K562 (cell line): ENCODE results near the gene PPARGC1A. TPM values are rescaled to one million over a fixed set of nuclear protein-coding genes. Genes with fewer than 3 reads are reported as not detected.

Experiments used
- ATAC-seq: fragments of 200-7000 bp; cut with Tn5 transposase; 3 replicates; pipeline ENCODE4 v1.9.1; 2020; ENCODE audit warnings: moderate library complexity
- BruUV-seq: library from RNA; stranded (reverse); fragments of 400-500 nt; replicated peaks from 2 replicates; lab custom pipeline; 2021; lab: Mats Ljungman, UMichigan
- CTCF ChIA-PET: fragments of 300-600 bp; formaldehyde crosslinking; extraction: SDS; loops from one replicate; lab custom pipeline; 2021; ENCODE audit warnings: low intra/inter-chr PET ratio; lab: Yijun Ruan, JAX
- POLR2A ChIA-PET: fragments of 300-600, 350-650 bp; sonication (Branson Sonifier 250); formaldehyde crosslinking; extraction: SDS; loops from one replicate; lab custom pipeline; 2021; ENCODE audit warnings: antibody characterized with exemption, inconsistent platforms; lab: Yijun Ruan, JAX
- DNase-seq, 4 experiments: peaks; one replicate each; pipeline versions ENCODE4 v3.0.0 to v3.0.0-alpha.2; 2011 to 2018; ENCODE audit warnings: low spot score in 3 of 4, mixed read lengths in 3 of 4; ENCODE audit errors: extremely low read depth in 1 of 4
- FAIRE-seq: peaks from 2 replicates; lab custom pipeline; 2011; peaks lifted over from hg19 to GRCh38; lab: Jason Lieb, UNC
- H2AFZ ChIP-seq: 2 replicates; pipeline ENCODE4 v1.6.0; 2011; ENCODE audit warnings: low read depth, low read length, control low read depth, inconsistent platforms
- H3K27ac ChIP-seq: fragments of 200-600 bp; 3 replicates; pipeline ENCODE4 v1.8.0; 2011; ENCODE audit warnings: low read depth, mild to moderate bottlenecking, control low read depth, inconsistent platforms, low read length, moderate library complexity, mixed read lengths; ENCODE audit errors: extremely low read depth
- H3K27me3 ChIP-seq, 2 experiments: fragments of 300-600 bp in 1 of 2; 2 replicates in 1 of 2; 3 replicates in 1 of 2; pipeline versions ENCODE4 v1.6.0 to v1.8.0; 2011; ENCODE audit warnings: inconsistent platforms in 2 of 2, low read length in 2 of 2, mild to moderate bottlenecking in 1 of 2, mixed read lengths in 1 of 2, moderate library complexity in 1 of 2; ENCODE audit not compliant: control insufficient read depth in 2 of 2, insufficient read depth in 2 of 2
- H3K36me3 ChIP-seq: fragments of 300-600 bp; 3 replicates; pipeline ENCODE4 v1.8.0; 2011; ENCODE audit warnings: mild to moderate bottlenecking, low read length, inconsistent platforms; ENCODE audit not compliant: control insufficient read depth, insufficient read depth
- H3K4me1 ChIP-seq, 2 experiments: fragments of 200-600 bp in 1 of 2; replicated peaks in 1 of 2; 2 replicates in 1 of 2; 3 replicates in 1 of 2; pipeline versions ENCODE4 v1.5.1 to v1.8.0; 2011; ENCODE audit warnings: inconsistent platforms in 2 of 2, low read length in 2 of 2, mild to moderate bottlenecking in 1 of 2, mixed read lengths in 1 of 2, moderate library complexity in 1 of 2; ENCODE audit not compliant: control insufficient read depth in 2 of 2, insufficient read depth in 2 of 2
- H3K4me2 ChIP-seq: 2 replicates; pipeline ENCODE4 v1.6.1; 2011; ENCODE audit warnings: low read length, control low read depth, inconsistent platforms, mixed read lengths; ENCODE audit not compliant: insufficient read depth
- H3K4me3 ChIP-seq: fragments of 200-600 bp; sonication (generic), shearing (Covaris generic); 2 replicates; pipeline ENCODE4 v1.5.1; 2016; ENCODE audit warnings: control low read depth, inconsistent platforms
- H3K79me2 ChIP-seq: fragments of 200-600 bp; 3 replicates; pipeline ENCODE4 v1.8.0; 2011; ENCODE audit warnings: low read length, inconsistent platforms; ENCODE audit not compliant: control insufficient read depth, insufficient read depth
- H3K9ac ChIP-seq, 2 experiments: 2 replicates each; pipeline versions ENCODE4 v1.6.0 to v1.6.1; 2011; ENCODE audit warnings: low read depth in 2 of 2, low read length in 2 of 2, control low read depth in 1 of 2, inconsistent platforms in 1 of 2, mild to moderate bottlenecking in 1 of 2, mixed read lengths in 1 of 2; ENCODE audit not compliant: insufficient read depth in 1 of 2
- H3K9me1 ChIP-seq: one replicate; pipeline ENCODE4 v1.6.0; 2011; ENCODE audit warnings: inconsistent platforms, mild to moderate bottlenecking, low read length, moderate library complexity; ENCODE audit not compliant: control insufficient read depth, insufficient read depth
- H3K9me3 ChIP-seq: replicated peaks from 2 replicates; pipeline ENCODE4 v1.5.1; 2011; ENCODE audit warnings: low read depth, low read length, inconsistent platforms; ENCODE audit not compliant: control insufficient read depth, insufficient read depth
- H4K20me1 ChIP-seq: replicated peaks from 2 replicates; pipeline ENCODE4 v1.6.1; 2011; ENCODE audit warnings: low read length, inconsistent platforms, mixed read lengths; ENCODE audit not compliant: control insufficient read depth, insufficient read depth
- ARID2 ChIP-seq: fragments of 450-650 bp; IDR thresholded peaks from 2 replicates; pipeline ENCODE4 v1.6.1; 2017; ENCODE audit warnings: antibody characterized with exemption, mild to moderate bottlenecking
- BACH1 ChIP-seq: fragments of 200-800 bp; sonication (Bioruptor generic); IDR thresholded peaks from 2 replicates; pipeline ENCODE4 v1.6.1; 2016; ENCODE audit warnings: missing genetic modification characterization, missing compliant biosample characterization
- CHD1 ChIP-seq: fragments of 200-600 bp; sonication (generic); IDR thresholded peaks from one replicate; pipeline ENCODE4 v1.6.1; 2012; ENCODE audit warnings: mild to moderate bottlenecking, moderate library complexity, low read length, inconsistent platforms
- CTBP1 ChIP-seq: fragments of 450-650 bp; IDR thresholded peaks from 2 replicates; pipeline ENCODE4 v1.6.1; 2016; ENCODE audit warnings: borderline replicate concordance
- ESRRB ChIP-seq: fragments of 250-450 bp; sonication (Bioruptor Pico); IDR thresholded peaks from 2 replicates; pipeline ENCODE4 v1.5.0; 2020; ENCODE audit warnings: mild to moderate bottlenecking, moderate library complexity, borderline replicate concordance
- GABPA ChIP-seq: fragments of 200-800 bp; sonication (Bioruptor generic); conservative IDR thresholded peaks from 2 replicates; pipeline ENCODE4 v1.6.1; 2016; ENCODE audit warnings: low read depth, missing genetic modification characterization, missing compliant biosample characterization
- GATAD2A ChIP-seq: fragments of 450-650 bp; IDR thresholded peaks from 2 replicates; pipeline ENCODE4 v1.6.1; 2017
- HNRNPH1 ChIP-seq: fragments of 200-400 bp; formaldehyde crosslinking; optimal IDR thresholded peaks from 2 replicates; pipeline ENCODE3; 2017; ENCODE audit warnings: low read depth, mild to moderate bottlenecking, low read length, moderate library complexity
- KDM1A ChIP-seq, 2 experiments: fragments of 450-650 bp; IDR thresholded peaks; 2 replicates each; pipeline ENCODE4 v1.6.1; 2016; ENCODE audit warnings: mild to moderate bottlenecking in 2 of 2
- NFIC ChIP-seq: fragments of 450-650 bp; IDR thresholded peaks from 2 replicates; pipeline ENCODE4 v1.6.1; 2017; ENCODE audit warnings: mild to moderate bottlenecking, inconsistent platforms
- NUFIP1 ChIP-seq: fragments of 450-650 bp; IDR thresholded peaks from 2 replicates; pipeline ENCODE4 v1.6.1; 2018; ENCODE audit not compliant: partially characterized antibody
- SAFB ChIP-seq: fragments of 200-400 bp; formaldehyde crosslinking; IDR thresholded peaks from 2 replicates; pipeline ENCODE4 v1.6.1; 2017; ENCODE audit warnings: low read depth, low read length, borderline replicate concordance
- TBP ChIP-seq: optimal IDR thresholded peaks from 2 replicates; pipeline ENCODE3; 2011; ENCODE audit warnings: low read depth, low read length, improper control_type of control experiment
- ZNF431 ChIP-seq: sonication (generic); formaldehyde crosslinking; IDR thresholded peaks from 2 replicates; pipeline ENCODE4 v1.8.0; 2022; ENCODE audit warnings: mild to moderate bottlenecking, missing genetic modification reagents
- WGBS: fragments of 100-300 bp; shearing (Covaris generic); methylation state at CpG from one replicate; pipeline ENCODE4 v1.1.6; 2016; ENCODE audit warnings: low coverage, mixed read lengths; ENCODE audit not compliant: insufficient coverage; ENCODE audit errors: missing lambda C conversion rate; 5-methylcytosine and 5-hydroxymethylcytosine counted together
- in situ Hi-C: fragments of 300-500 bp; cut with MboI; formaldehyde crosslinking; loops from 4 replicates; pipeline ENCODE4 v1.15.0; 2018; ENCODE audit warnings: inconsistent platforms, mixed read lengths
- intact Hi-C: fragments of 100-400 bp; cut with micrococcal nuclease; formaldehyde crosslinking; loops from 2 replicates; pipeline ENCODE4 v1.14.2; 2022
- polyA plus RNA-seq, 8 experiments: library from polyadenylated mRNA; depleted of rRNA in 4 of 8; stranded (reverse) in 5 of 8; unstranded in 3 of 8; fragments of >200 nt; fragmentation: Nextera tagmentation in 2 of 8; fragmentation: Illumina TruSeq in 1 of 8; extraction: Ambion mirVana in 2 of 8; extraction: Trizol in 1 of 8; gene quantifications; 2 replicates each; pipeline versions ENCODE4 v1.2.1 to v1.2.3, GENCODE V29; 2011 to 2014; ENCODE audit warnings: inconsistent platforms in 1 of 8, missing spikeins in 1 of 8
- total RNA-seq, 7 experiments: library from RNA; depleted of rRNA in 6 of 7; stranded (reverse); fragments of >200 nt in 6 of 7; fragmentation: Illumina TruSeq in 2 of 7; extraction: Trizol in 2 of 7; gene quantifications; 2 replicates each; pipeline versions ENCODE4 v1.2.1 to v1.2.3, GENCODE V29; 2011 to 2021; ENCODE audit warnings: low replicate concordance in 1 of 7
- TF ChIP-seq, protein P1 (sequence below): fragments of 250-450 bp; sonication (Bioruptor Pico); IDR thresholded peaks from 2 replicates; pipeline ENCODE4 v1.5.0; 2021
- TF ChIP-seq, protein P2 (sequence below): sonication (generic); formaldehyde crosslinking; IDR thresholded peaks from 2 replicates; pipeline ENCODE4 v1.8.0; 2022; ENCODE audit warnings: mild to moderate bottlenecking, missing genetic modification reagents

PPARGC1A gene
- total and polyA plus RNA-seq, 9 of the 15 experiments (the other 6 are each of a cell fraction or from before 2014, with no cell fraction given) = 0.02 TPM; not detected in 8

DNA sequence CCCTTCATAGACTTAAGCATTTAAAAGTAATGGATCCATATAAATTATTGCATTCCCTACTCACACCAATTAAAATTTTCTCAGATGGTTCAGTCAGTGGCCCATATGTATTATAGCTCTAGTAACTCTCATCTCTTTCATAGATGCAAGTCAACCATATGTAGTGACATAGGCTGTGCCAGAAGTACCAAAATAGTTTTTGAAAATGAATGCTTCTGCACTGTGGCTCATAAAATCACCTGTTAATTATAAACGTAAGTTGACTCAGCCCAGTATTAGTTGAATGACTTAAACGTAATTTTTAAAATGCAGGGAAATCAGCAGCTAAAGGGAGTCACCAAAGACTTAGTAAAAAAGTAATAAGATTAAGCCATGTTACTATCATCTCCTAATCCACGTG lies 143.8 kb downstream of the PPARGC1A start (continued):
- TF ChIP-seq, protein P1, sequence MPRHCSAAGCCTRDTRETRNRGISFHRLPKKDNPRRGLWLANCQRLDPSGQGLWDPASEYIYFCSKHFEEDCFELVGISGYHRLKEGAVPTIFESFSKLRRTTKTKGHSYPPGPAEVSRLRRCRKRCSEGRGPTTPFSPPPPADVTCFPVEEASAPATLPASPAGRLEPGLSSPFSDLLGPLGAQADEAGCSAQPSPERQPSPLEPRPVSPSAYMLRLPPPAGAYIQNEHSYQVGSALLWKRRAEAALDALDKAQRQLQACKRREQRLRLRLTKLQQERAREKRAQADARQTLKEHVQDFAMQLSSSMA = no peak
- TF ChIP-seq CTBP1 (no peak), HNRNPH1 (no peak), ESRRB (no peak)

DNA sequence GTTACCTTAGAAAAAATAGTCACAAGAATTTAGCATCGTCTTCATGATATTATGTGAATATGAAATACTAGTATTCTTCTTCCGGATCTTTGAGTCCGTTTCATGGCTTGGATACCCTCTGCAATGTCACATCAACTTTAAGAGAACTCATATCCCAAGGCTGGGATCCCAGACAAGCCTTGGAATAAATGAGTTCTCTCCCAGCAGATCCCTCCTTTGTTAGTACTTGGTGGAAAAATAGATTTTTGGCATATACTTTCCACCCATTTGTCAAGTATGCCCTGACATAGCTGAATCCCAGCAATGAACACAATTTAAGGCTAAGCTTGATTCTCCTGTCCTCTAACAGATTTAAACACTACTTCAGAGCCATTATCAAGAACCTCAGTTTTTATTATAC lies 144.5 kb downstream of the PPARGC1A start:
- DNase-seq = no peak
- Histone ChIP-seq H3K9me1 (no peaks in the 10 kb centered on the region), H3K27ac (no peak overlapping the region), H2AFZ (no peak overlapping the region), H3K4me1 (no peaks in the 10 kb centered on the region), H3K79me2 (no peaks in the 10 kb centered on the region), H3K4me2 (no peak overlapping the region), H3K9me3 (no peaks in the 10 kb centered on the region), H3K4me3 (no peak overlapping the region), H3K36me3 (no peaks in the 10 kb centered on the region), H3K9ac (no peak overlapping the region), H3K27me3 (no peaks in the 10 kb centered on the region), H4K20me1 (no peaks in the 10 kb centered on the region)
- no peak for ATAC-seq
- no peak for FAIRE-seq
- intact Hi-C loops = no loop called here
- TF ChIP-seq TBP (no peak), GATAD2A (no peak), GABPA (no peak), ARID2 (no peak), NUFIP1 (no peak), NFIC (no peak), BACH1 (tag) (no peak), ZNF431 (CRISPR knock-in tag) (no peak), SAFB (no peak), CHD1 (no peak), KDM1A (IDR thresholded peaks at IDR 0.05) (no peak)
- TF ChIP-seq, protein P2, sequence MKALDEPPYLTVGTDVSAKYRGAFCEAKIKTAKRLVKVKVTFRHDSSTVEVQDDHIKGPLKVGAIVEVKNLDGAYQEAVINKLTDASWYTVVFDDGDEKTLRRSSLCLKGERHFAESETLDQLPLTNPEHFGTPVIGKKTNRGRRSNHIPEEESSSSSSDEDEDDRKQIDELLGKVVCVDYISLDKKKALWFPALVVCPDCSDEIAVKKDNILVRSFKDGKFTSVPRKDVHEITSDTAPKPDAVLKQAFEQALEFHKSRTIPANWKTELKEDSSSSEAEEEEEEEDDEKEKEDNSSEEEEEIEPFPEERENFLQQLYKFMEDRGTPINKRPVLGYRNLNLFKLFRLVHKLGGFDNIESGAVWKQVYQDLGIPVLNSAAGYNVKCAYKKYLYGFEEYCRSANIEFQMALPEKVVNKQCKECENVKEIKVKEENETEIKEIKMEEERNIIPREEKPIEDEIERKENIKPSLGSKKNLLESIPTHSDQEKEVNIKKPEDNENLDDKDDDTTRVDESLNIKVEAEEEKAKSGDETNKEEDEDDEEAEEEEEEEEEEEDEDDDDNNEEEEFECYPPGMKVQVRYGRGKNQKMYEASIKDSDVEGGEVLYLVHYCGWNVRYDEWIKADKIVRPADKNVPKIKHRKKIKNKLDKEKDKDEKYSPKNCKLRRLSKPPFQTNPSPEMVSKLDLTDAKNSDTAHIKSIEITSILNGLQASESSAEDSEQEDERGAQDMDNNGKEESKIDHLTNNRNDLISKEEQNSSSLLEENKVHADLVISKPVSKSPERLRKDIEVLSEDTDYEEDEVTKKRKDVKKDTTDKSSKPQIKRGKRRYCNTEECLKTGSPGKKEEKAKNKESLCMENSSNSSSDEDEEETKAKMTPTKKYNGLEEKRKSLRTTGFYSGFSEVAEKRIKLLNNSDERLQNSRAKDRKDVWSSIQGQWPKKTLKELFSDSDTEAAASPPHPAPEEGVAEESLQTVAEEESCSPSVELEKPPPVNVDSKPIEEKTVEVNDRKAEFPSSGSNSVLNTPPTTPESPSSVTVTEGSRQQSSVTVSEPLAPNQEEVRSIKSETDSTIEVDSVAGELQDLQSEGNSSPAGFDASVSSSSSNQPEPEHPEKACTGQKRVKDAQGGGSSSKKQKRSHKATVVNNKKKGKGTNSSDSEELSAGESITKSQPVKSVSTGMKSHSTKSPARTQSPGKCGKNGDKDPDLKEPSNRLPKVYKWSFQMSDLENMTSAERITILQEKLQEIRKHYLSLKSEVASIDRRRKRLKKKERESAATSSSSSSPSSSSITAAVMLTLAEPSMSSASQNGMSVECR = no peak
- CTCF ChIA-PET = no interaction called here
- POLR2A ChIA-PET = no interaction called here
- WGBS = 3% methylated on average over 3 of the region's 3 CpGs
- in situ Hi-C loops = no loop called here
- no TSS peak for BruUV-seq
